Ishikawa (cell line): Measurements from ENCODE around the gene TRIM15.

Experiments used
- CEBPB ChIP-seq: IDR thresholded peaks from 2 replicates; pipeline ENCODE4 v1.6.1; 2012
- CREB1 ChIP-seq: IDR thresholded peaks from 2 replicates; pipeline ENCODE4 v1.6.1; 2012; ENCODE audit warnings: low read depth
- EGR1 ChIP-seq: IDR thresholded peaks from 2 replicates; pipeline ENCODE4 v1.6.1; 2012
- EP300 ChIP-seq: IDR thresholded peaks from 2 replicates; pipeline ENCODE4 v1.6.1; 2012; ENCODE audit warnings: borderline replicate concordance
- MAX ChIP-seq: IDR thresholded peaks from 2 replicates; pipeline ENCODE4 v1.6.1; 2012
- RAD21 ChIP-seq: IDR thresholded peaks from 2 replicates; pipeline ENCODE4 v1.6.1; 2012; ENCODE audit warnings: low read depth
- TAF1 ChIP-seq: IDR thresholded peaks from 2 replicates; pipeline ENCODE4 v1.6.1; 2012; ENCODE audit warnings: low read depth, mild to moderate bottlenecking
- TEAD4 ChIP-seq: IDR thresholded peaks from 2 replicates; pipeline ENCODE4 v1.6.1; 2012
- YY1 ChIP-seq: IDR thresholded peaks from 2 replicates; pipeline ENCODE4 v1.6.1; 2012; ENCODE audit warnings: low read depth
- TF ChIP-seq, protein P1 (sequence below): IDR thresholded peaks from 2 replicates; pipeline ENCODE4 v1.6.1; 2012; ENCODE audit warnings: low read depth, mild to moderate bottlenecking
- TF ChIP-seq, protein P2 (sequence below): IDR thresholded peaks from 2 replicates; pipeline ENCODE4 v1.6.1; 2012

DNA sequence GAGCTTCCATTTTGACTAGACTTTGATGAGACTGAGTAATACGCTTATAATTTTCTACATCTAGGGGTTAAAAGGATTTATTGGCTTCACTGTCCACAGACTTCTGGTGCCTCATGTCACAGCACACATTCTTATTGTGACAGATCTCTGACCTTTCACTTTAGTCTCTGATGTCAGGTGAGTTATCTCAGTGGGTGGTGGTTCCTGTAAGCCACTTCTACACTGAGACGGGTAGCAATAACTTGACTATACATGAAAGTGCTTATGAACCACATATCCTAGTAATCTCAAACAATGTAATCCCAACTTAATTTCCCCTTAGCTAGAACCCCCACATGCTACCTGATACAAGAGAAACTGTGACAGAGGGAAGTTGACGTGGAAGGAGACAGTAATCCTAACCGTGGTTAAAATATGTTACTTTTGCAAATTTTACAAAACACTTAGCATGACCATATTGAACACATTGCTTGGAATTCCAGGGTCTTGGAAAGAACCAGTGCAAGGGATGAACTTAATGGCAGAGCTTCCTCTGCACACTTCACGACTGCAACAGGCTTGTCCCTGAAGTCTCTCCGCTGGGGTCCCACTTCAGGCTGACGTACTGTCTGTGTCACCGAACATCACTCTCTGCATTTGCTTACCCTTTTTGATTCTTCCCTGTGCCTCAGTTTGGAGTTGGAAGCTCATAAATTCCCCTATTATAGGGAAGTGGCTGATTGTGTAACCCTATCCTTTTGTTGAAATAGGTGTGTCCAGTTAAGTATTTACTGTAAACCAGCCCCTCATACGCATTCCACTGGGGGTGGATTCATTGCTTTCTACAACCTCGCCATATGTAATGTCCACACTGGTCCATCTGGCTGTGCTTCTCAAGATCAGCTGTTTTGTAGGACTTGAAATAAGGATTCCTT, 33.8 kb upstream of the TRIM15 start:
- TF ChIP-seq, protein P1, sequence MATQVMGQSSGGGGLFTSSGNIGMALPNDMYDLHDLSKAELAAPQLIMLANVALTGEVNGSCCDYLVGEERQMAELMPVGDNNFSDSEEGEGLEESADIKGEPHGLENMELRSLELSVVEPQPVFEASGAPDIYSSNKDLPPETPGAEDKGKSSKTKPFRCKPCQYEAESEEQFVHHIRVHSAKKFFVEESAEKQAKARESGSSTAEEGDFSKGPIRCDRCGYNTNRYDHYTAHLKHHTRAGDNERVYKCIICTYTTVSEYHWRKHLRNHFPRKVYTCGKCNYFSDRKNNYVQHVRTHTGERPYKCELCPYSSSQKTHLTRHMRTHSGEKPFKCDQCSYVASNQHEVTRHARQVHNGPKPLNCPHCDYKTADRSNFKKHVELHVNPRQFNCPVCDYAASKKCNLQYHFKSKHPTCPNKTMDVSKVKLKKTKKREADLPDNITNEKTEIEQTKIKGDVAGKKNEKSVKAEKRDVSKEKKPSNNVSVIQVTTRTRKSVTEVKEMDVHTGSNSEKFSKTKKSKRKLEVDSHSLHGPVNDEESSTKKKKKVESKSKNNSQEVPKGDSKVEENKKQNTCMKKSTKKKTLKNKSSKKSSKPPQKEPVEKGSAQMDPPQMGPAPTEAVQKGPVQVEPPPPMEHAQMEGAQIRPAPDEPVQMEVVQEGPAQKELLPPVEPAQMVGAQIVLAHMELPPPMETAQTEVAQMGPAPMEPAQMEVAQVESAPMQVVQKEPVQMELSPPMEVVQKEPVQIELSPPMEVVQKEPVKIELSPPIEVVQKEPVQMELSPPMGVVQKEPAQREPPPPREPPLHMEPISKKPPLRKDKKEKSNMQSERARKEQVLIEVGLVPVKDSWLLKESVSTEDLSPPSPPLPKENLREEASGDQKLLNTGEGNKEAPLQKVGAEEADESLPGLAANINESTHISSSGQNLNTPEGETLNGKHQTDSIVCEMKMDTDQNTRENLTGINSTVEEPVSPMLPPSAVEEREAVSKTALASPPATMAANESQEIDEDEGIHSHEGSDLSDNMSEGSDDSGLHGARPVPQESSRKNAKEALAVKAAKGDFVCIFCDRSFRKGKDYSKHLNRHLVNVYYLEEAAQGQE: no peak
- TF ChIP-seq, protein P2, sequence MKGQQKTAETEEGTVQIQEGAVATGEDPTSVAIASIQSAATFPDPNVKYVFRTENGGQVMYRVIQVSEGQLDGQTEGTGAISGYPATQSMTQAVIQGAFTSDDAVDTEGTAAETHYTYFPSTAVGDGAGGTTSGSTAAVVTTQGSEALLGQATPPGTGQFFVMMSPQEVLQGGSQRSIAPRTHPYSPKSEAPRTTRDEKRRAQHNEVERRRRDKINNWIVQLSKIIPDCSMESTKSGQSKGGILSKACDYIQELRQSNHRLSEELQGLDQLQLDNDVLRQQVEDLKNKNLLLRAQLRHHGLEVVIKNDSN: no peak
- TF ChIP-seq CREB1: no peak
- no peak for TF ChIP-seq CEBPB
- no peak for TF ChIP-seq RAD21
- TF ChIP-seq TAF1: no peak
- no peak for TF ChIP-seq YY1
- no peak for TF ChIP-seq EP300
- TF ChIP-seq TEAD4: no peak
- no peak for TF ChIP-seq MAX
- no peak for TF ChIP-seq EGR1
